ENCODE results near the gene DERA.

DERA gene

DNA sequence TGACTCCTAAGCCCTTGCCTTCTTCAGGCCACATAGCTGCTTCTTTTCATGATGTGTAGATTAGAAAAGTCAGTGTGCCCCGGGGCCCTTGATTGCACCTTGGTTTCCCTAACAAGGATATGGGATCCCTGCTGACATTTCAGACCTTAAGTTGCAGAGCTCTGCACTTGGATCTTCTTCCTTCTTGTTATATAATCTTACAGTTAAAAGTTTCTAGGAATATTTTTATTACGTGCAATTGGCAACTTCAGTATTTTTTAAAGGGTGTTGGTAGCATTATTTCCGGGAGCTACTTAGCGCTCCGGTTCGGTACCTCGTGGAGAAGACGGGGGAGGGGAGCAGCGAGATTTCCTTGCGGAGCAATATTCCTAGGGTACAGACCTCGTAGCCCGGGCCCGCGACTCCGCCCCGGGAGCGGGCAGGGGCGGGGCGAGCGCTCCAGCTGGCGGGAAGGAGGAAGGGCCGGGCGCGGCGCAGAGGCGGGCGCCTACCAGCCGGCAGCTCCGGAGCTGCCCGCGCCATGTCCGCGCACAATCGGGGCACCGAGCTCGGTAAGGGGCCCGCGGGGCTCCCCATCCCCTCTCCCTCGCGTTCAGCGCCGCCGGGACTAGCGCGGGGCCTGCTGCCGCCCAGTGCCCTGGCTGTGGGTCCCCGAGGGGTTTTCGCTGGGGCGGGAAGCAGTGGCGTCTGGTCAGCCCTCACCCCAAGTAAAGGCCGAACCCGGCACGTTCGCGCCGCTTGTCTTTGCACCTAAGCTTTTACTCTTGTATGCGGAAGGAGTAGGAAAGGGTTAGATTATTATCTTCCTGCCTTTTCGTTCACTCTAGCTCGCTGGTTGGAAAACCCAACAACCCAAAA is at the start of gene DERA:
DERA (plus strand) TSS at position 469 of the 858 bp plus-strand sequence; CDS start at position 521, 52 bp downstream.
- Histone ChIP-seq H3F3A (ENCODE audit: insufficient read depth, low read length) (no peaks in the 10 kb centered on the region), H3K36me3 (ENCODE audit: insufficient read depth, low read length) (peaks cover 7% of the 10 kb centered on the region; the same call in 1 of the 2 replicates), H4K20me1 (ENCODE audit: insufficient read depth, low read length) (no peaks in the 10 kb centered on the region), H3K4me2 (ENCODE audit: low read length) (peak within 1 kb of the TSS; percentile 94), H2AFZ (ENCODE audit: low read length) (peak within 1 kb of the TSS; percentile 89; the same call in 1 of the 2 replicates), H3K79me2 (ENCODE audit: insufficient read depth, low read length) (0 out of 2 replicates have a peak, but pooled peaks cover 11% of the 10 kb centered on the region), H3K4me3 (ENCODE audit: low read depth, low read length, poor library complexity, severe bottlenecking) (peak within 1 kb of the TSS; percentile 74), H3K9me3 (ENCODE audit: low read length) (no peaks in the 10 kb centered on the region), H3K4me1 (ENCODE audit: insufficient read depth, low read length, severe bottlenecking) (peaks cover 15% of the 10 kb centered on the region), H3K9me2 (ENCODE audit: low read depth, low read length) (no peaks in the 10 kb centered on the region), H3K27ac (ENCODE audit: low read depth, low read length, poor library complexity, severe bottlenecking) (peak within 1 kb of the TSS; percentile 42), H3K27me3 (ENCODE audit: insufficient read depth, low read length) (no peaks in the 10 kb centered on the region), H3K9ac (ENCODE audit: low read length) (peak within 1 kb of the TSS; percentile 96)
- TF ChIP-seq, protein P1, sequence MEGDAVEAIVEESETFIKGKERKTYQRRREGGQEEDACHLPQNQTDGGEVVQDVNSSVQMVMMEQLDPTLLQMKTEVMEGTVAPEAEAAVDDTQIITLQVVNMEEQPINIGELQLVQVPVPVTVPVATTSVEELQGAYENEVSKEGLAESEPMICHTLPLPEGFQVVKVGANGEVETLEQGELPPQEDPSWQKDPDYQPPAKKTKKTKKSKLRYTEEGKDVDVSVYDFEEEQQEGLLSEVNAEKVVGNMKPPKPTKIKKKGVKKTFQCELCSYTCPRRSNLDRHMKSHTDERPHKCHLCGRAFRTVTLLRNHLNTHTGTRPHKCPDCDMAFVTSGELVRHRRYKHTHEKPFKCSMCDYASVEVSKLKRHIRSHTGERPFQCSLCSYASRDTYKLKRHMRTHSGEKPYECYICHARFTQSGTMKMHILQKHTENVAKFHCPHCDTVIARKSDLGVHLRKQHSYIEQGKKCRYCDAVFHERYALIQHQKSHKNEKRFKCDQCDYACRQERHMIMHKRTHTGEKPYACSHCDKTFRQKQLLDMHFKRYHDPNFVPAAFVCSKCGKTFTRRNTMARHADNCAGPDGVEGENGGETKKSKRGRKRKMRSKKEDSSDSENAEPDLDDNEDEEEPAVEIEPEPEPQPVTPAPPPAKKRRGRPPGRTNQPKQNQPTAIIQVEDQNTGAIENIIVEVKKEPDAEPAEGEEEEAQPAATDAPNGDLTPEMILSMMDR (IDR thresholded peaks at IDR 0.05; ENCODE audit: low read length) = no peak
- no peak for TF ChIP-seq EZH2 (IDR thresholded peaks at IDR 0.05; ENCODE audit: borderline replicate concordance, low read length)

DNA sequence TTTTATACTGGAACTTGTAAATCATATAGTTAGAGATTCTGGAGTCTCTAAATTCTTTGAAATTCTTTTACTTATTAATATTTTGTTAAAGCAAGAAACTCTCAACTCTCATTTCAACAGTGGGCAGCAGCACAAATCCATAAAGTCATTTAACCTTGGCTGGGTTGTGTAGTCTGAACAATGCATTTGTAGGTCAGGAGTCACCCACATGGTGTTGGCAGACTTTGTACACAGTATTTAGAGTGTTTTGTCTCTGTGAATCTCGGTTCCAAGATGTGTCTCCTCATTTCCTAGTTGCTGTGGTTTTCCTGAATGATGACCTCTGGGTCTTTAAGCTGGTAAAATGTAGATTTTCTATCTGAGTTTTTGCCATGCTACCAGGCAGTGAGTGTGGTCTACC is 49.7 kb upstream of the DERA start:
- Histone ChIP-seq H3K4me1 (ENCODE audit: insufficient read depth, low read length, severe bottlenecking) (no peaks in the 10 kb centered on the region), H2AFZ (ENCODE audit: low read length) (no peak overlapping the region), H3K4me2 (ENCODE audit: low read length) (no peak overlapping the region), H3K27ac (ENCODE audit: low read depth, low read length, poor library complexity, severe bottlenecking) (no peak overlapping the region), H3K36me3 (ENCODE audit: insufficient read depth, low read length) (no peaks in the 10 kb centered on the region), H3K79me2 (ENCODE audit: insufficient read depth, low read length) (no peaks in the 10 kb centered on the region), H3K27me3 (ENCODE audit: insufficient read depth, low read length) (no peaks in the 10 kb centered on the region), H3K9me2 (ENCODE audit: low read depth, low read length) (no peaks in the 10 kb centered on the region), H4K20me1 (ENCODE audit: insufficient read depth, low read length) (no peaks in the 10 kb centered on the region), H3K9ac (ENCODE audit: low read length) (no peak overlapping the region), H3K4me3 (ENCODE audit: low read depth, low read length, poor library complexity, severe bottlenecking) (no peak overlapping the region), H3F3A (ENCODE audit: insufficient read depth, low read length) (no peaks in the 10 kb centered on the region), H3K9me3 (ENCODE audit: low read length) (no peaks in the 10 kb centered on the region)
- no peak for TF ChIP-seq EZH2 (IDR thresholded peaks at IDR 0.05; ENCODE audit: borderline replicate concordance, low read length)
- TF ChIP-seq, protein P1 (IDR thresholded peaks at IDR 0.05; ENCODE audit: low read length) = no peak

DNA sequence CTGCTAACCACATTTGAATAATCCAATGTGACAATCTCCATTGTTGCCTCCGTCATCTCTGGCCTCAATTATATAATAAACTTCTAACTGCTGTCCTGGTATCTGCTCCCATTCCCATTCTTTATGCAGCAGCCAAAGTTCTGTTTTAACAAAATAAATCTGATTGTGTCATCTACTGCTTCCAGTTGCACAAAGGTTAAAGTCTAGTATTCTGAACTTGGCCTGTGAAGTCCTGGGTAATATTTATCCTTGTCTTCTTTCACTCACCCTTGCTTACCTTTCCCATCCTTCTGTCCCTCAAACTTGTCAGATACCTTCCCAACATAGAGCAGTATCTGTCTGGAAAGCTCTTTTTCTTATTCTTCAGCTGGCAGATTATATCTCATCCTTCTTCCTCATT is 48.3 kb upstream of the DERA start:
- Histone ChIP-seq H3K4me2 (ENCODE audit: low read length) (no peak overlapping the region), H3K27me3 (ENCODE audit: insufficient read depth, low read length) (no peaks in the 10 kb centered on the region), H4K20me1 (ENCODE audit: insufficient read depth, low read length) (no peaks in the 10 kb centered on the region)

More for the DNA sequence above, 48.3 kb upstream of the DERA start:
- no peaks in the 10 kb centered on the region for H3K9me2 ChIP-seq (ENCODE audit: low read depth, low read length)
- H3K4me1 ChIP-seq (ENCODE audit: insufficient read depth, low read length, severe bottlenecking) = no peaks in the 10 kb centered on the region
- no peak overlapping the region for H3K9ac ChIP-seq (ENCODE audit: low read length)
- H2AFZ ChIP-seq (ENCODE audit: low read length) = no peak overlapping the region
- H3F3A ChIP-seq (ENCODE audit: insufficient read depth, low read length) = no peaks in the 10 kb centered on the region
- H3K79me2 ChIP-seq (ENCODE audit: insufficient read depth, low read length) = no peaks in the 10 kb centered on the region
- H3K4me3 ChIP-seq (ENCODE audit: low read depth, low read length, poor library complexity, severe bottlenecking) = no peak overlapping the region
- TF ChIP-seq, protein P1 (IDR thresholded peaks at IDR 0.05; ENCODE audit: low read length) = no peak
- no peak for TF ChIP-seq EZH2 (IDR thresholded peaks at IDR 0.05; ENCODE audit: borderline replicate concordance, low read length)
- H3K9me3 ChIP-seq (ENCODE audit: low read length) = no peaks in the 10 kb centered on the region
- H3K27ac ChIP-seq (ENCODE audit: low read depth, low read length, poor library complexity, severe bottlenecking) = no peak overlapping the region
- no peaks in the 10 kb centered on the region for H3K36me3 ChIP-seq (ENCODE audit: insufficient read depth, low read length)

Measured in OCI-LY1 (cell line).